SKM-1 (cell line): ENCODE results near the gene KCNT2.

Source experiments
- DNase-seq: peaks from one replicate; lab custom pipeline; 2025; ENCODE audit not compliant: unreplicated experiment; lab: John Stamatoyannopoulos, UW

The KCNT2 gene

DNA sequence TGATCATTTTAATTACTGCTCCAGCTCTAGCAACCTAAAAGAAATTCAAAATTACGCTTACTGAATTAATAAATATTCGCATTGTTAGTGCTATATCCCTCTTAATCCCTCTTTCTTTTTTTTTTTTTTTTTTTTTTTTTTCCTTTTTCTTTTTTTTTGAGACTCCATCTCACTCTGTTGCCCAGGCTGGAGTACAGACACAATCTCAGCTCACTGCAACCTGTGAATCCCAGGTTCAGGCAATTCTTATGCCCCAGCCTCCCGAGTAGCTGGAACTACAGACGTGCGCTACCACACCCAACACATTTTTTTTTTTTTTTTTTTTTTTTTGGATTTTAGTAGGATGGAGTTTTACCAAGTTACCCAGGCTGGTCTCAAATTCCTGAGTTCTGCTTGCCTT lies 157.1 kb downstream of the KCNT2 start:
- DNase-seq = no peak

DNA sequence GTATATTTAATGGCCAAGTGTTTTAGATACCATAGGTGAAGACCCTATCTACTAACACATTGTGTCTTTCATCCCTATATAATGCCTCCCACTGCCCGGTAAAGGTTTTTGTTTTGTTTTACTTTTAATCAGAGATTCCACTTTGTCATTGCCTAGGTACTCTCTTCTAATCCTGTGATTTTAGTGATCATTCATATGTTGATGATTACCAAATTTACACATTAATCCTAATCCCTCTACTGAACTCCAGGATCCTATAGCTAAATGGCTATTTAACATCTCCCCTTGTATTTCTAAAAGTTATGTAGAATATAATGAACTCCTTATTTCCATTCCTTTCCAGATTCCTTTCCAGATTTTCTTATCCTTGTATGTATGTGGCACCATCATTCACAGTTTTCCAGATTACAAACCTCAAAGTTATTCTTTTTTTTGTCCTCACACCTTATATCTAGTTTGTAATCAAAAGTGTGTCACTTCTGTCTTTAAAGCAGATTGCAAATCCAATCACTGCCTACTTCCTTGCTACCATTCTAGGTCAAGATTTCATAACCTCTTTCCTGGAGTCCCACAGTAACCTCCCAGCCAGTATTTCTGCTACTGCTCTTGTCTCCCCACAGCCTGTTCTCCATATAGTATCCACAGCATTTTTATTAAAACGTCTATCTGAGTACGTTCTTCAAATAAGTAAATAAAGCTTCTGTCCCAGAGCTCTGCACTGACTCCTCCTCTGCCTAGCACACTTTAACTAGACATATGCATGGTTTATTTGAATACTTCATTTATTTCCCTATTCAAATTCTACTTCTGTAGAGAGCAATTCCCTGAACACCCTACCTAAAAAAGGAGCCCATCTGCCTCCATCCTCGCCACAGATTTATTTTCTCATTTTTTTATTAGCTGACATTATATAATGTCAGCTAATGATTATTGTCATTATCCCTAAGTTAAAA lies 157.8 kb downstream of the KCNT2 start:
- DNase-seq = no peak

DNA sequence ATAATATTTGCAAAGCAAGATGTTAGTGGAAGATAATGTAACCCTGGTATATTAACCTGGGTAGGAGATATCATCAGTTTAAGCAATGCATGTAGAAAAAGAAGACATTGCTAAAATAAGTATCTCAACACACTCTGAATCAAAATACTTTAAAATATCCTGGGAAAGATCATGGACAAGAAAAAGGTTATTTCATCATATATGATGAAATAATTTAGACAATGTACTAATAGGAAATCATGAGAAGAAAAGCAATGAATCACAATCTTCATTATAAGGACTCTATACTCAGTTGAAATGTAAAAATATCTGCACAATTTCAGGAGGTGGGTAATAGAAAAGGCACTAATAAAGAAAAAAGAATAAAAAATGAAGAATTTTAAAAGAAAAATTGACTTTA lies 158.8 kb downstream of the KCNT2 start:
- DNase-seq = no peak

DNA sequence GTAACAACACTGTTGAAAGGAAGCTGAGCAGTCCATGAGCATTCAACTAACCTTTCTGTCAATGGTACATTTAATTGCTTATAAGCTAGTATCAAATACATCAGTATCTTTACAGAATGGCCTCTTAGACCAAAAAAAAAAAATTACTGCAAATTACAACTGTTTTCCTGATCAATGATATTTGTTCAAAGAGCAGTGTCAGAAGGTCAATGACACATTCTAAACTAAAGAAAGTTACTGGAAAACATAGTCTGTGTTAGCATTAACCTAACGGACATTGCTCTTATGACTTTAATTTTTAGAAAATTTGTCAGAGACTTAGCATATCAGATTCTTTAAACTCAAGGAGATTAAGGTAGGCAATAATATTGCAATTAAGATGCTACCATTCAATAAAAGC lies 162.5 kb downstream of the KCNT2 start:
- DNase-seq = no peak

DNA sequence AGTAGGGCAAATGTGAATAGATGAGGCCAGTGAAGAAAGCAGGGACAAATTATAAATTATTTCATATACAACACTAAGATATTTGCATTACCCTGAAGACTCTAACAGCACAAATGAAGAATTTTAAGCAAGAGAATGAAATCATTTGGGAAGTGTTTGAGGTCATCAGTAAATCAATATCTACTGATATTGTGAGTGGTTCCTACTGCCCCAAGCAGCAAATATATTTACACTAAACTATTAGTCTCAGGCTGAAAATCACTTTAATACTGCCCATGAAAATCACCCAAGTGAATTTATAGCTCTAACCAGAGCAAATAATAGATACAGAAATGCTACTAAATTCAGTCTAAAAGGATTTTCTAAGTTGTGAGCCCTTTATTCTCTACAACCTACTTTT lies 163.6 kb downstream of the KCNT2 start:
- no peak for DNase-seq

DNA sequence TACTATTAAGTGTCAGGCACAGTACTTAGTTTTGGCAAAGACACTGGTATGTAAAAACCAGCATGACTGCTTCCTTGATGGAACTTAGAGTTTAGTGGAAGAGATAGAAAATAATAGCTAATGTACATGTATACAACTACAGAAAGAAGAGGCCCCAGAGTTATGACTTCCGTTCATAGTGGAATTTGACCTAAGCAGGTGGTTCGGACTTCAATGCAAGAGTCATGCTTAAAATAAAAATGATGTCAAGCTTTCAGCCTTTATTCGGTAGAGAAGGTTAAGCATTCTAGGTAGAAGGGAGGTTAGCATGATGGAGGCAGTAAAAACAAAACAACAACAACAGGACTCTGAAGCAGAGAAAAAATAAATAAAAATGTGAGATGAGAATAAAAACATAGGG lies 165.9 kb downstream of the KCNT2 start:
- DNase-seq = no peak

DNA sequence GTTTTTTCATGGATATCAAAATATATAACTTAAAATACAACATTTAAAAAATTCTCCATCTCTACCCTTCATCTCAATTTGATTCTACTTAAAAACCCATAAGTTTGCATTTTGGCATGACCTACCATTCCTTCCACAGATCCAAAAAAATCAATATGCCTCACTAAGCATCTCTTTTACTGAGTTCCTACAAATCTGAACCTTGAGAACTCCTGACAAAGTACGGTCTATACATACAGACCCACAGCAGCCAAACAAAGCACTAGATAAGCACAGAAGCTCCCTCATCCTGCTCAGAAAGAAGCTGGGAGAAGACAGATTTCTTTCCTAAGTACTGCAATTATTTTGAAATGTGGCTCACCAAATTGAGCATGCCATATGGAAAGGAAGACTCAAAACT lies 167.5 kb downstream of the KCNT2 start:
- no peak for DNase-seq

DNA sequence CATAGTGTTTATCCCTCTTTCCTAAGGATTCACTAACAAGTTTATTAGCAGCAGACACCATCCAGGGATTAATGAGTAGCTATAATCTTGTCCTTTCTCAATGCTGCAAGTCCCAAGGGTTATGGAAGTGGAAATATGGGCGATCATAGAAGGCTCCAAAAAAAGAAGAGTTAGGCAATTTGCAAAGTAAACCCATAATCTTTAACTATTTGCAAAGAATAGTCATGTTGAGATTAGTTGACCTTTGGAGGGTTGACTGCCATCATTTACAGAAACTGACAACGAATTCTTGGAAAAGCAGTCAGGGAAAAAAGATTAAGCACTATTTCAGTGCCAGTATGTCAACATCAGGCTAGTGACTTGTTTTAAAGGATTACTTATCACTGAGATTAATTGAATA lies 169.9 kb downstream of the KCNT2 start:
- DNase-seq = no peak

DNA sequence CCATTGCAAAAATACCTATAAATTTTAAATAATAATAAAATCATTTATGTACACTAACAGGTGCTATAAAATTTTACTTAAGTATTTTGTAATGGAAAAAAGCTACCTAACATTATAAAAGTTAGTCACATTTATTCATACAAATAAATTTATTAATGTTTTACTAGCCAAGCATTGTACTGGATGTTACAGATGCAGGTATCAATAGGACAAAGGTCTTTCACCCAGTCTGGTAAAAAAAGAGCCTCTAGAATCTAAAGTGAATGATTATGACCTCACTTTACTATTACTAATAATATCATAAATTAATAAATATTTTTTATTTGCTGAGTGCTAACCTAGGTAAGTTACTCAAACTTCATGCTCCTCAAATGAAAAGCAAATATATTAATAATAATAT lies 170.6 kb downstream of the KCNT2 start:
- no peak for DNase-seq

DNA sequence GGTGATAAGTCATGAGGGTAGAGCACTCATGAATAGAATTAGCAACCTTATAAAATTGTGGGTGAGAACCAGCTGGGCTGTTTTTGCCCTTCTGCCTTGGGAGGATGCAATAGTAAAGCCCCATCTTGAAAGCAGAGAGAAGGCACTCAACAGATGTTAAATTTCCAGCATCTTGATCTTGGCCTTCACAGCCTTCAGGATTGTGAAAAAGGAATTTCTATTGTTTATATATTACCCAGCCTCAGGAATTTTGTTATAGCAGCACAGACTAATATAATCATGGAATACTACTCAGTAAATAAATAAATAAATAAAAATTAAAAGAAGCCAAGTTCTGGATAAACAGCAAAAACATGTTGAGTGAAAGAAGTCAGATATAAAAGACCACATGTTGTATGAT lies 175.2 kb downstream of the KCNT2 start:
- no peak for DNase-seq

DNA sequence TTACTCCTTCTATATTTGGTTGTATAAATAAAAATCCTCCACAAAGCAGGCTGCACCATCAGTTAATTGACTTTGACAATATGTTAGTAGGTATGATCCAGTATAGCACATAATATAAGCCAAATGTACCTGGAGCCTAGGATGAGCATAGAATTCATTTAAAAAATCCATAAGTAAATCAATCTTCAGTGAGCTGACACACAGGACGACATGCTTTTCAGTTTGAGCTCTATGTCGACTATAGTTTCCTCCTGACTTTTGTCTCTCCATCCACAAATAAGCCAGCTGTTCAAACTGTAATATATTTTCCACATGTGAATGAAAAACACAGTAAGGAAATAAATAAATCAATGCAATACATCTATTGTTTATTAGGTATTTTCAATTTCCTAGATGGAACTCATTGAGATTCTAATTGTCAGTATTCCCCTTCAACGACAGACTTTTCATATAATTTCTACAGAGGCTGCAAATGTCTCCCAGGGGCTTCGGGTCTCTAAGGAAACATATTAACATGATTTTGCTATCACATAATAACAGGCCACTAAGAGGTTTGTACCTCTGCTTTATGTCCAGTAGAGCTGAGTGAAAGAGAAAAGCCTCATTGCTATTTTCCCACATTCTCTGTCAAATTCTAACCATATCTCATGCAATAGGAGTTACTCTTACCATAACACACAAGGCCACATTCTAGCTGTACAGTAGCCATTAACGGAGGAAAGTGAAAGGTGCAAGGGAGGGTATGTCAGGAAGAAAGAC lies 180.1 kb downstream of the KCNT2 start:
- no peak for DNase-seq

DNA sequence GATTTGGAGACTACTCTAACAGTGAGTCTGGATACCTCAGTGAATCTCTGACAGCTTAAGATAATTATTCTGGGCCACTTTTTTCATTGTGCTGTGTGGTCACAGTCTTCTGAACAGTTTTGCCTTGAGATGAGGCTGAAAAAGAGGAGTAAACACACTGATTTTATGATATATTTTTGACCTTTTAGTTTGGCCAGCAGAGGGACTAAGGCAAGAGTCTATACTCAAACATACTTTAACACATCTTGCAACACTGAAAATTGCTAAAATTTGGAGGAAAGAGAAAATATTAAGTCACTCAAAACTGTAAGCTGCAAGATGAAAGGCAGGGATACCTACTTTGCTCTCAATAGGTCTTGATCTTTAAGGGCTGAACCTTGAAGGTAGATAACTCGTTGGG lies 182.7 kb downstream of the KCNT2 start:
- no peak for DNase-seq

DNA sequence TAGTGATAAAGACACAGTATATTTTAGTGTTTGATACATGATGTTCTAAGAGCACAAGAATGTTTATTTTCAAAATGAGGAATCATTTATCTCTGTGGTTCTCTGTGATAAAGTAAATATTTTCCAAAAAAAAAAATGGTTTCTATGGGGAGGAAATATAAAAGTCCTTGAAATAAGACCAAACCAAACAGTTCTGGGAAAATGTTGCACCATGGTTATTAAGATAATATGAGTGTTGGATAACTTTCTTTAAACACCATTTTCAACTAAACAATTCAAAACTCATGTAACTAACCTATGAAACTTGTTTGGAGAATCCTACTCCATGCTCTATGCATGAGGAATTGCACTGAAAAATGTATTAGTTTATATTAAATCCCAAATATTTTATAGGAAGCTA lies 184.6 kb downstream of the KCNT2 start:
- DNase-seq = no peak

DNA sequence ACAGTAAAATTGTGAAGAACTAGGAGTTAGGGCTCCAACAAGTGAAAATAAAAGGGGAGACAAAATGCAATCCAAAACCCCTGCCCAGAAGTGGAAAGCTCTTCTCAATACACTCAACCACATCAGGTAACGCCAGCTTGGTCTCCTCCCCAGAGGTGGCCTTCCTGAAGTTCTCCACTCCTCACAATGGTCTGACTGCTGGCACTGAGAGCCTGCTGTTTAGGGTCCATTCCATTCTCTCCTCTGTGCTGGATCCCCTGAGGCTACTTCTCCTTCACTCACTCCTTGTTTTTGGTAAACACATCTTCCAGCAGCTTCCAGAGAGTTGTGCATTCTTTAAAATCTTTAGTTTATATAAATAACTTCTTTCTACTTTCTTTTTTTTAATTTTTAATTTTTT lies 189.5 kb downstream of the KCNT2 start:
- DNase-seq = no peak

DNA sequence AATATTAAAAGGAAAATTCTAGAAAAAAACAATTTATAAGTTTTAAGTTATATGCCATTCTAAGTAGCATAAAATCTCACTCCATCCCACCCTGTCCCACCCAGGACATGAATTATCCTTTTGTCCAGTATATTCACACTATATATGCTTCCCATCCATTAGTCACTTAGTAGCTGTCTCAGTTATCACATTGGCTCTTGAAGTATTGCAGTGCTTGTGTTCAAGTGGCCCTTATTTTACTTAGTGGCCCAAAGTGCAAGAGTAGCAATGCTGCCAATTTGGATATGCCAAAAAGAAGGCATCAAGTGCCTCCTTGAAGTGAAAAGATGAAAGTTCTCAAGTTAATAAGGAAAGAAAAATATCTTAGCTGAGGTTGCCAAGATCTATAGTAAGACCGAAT lies 192.3 kb downstream of the KCNT2 start:
- DNase-seq = no peak

DNA sequence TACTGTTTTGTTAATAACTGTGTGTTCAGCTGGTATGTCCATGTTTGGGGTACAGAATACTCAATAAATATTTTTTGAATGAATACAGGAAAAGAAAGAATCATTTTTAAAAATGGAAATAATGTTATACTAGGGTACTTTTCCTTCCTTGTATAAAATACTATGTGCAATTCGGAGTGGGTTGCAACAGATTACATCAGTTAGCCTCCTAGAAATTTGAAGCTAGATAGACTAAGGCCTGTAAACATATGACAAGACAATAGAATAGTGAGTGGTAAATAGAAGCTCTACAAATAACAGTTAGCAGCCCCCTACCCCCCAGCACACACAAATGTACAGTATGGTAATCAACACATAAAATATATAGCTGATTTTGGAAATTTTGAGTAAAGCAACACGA lies 195.9 kb downstream of the KCNT2 start:
- DNase-seq = no peak

DNA sequence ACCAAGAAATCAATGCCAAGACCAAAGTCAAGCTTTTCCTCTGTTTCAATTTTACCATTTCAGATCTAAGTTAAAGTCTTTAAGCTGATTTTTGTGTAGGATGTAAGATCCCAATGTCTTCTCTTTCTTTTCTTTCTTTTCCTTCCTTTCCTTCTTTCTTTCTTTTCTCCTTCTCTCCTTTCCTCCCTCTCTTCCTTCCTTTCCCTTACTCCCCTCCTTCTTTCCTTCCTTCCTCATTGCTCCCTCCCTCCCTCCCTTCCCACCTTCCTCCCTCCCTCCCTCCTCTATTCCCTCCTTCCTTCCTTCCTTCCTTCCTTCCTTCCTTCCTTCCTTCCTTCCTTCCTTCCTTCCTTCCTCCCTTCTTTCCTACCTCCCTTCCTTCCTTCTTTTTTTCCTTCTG lies 197.5 kb downstream of the KCNT2 start:
- DNase-seq = no peak

DNA sequence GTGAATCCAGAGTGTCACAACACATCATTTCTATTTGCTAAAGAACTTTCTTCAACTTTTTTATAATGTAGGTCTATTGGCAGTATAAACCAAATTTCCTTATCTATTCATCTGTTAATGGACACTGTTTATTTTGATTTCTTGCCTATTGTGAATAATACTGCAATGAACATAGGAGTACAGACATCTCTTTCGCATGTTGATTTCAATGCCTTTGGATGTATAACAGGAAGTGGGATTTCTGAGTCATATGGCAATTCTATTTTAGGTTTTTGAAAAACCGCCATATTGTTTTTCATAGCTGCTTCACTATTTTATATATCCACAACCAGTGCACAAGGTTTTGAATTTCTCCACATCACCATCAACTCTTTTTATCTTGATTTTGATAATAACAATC lies 198.7 kb downstream of the KCNT2 start:
- no peak for DNase-seq

DNA sequence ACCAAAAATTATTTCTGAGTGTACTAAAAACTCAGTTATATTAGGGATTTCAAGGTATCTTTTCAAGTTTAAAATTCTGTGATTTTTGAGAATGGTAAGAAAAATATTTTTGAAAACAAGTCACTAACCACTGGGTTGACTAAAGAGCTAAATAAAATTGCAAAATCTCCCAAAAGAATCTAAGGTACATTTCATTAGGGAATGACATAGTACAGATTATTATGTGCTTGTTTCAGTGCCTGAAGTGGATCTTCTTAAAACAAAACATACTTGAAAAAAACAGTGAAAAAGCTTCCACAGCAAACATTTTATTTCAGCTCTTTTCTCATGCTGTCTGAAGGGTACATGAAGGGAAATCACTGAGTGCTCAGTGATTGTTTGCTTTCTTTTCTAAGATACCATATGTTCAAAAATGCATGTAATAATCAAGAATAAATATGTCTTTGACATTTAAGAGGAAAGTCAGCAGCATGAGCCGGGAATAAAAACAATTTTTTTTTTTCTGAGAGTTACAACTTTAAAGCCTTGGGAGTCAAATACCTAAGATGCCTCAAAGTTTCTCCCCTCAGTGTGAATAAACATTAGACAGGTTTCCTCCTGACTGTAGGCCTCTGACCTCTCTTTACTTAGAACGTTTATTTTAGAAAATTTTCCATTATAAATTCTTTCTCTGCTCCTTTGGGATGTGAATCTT lies 200.7 kb downstream of the KCNT2 start:
- no peak for DNase-seq

DNA sequence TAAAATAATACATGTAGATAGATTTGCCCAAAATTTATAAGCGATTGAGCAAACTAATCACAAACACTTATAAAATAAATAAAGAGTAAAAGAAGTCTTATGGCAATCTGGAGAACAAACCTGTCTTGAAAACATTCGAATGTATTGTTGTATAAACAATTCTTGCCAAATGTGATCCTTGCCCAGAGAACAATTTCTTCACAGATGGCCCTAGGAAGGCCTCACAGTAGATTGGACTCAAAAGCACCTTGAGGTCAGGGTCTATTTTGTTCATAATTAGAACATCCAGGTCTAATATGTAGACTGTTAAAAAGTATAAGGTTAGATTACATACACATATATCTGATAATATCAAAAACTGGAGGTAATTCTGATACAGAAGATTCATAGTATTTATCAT lies 202.4 kb downstream of the KCNT2 start:
- DNase-seq = no peak

DNA sequence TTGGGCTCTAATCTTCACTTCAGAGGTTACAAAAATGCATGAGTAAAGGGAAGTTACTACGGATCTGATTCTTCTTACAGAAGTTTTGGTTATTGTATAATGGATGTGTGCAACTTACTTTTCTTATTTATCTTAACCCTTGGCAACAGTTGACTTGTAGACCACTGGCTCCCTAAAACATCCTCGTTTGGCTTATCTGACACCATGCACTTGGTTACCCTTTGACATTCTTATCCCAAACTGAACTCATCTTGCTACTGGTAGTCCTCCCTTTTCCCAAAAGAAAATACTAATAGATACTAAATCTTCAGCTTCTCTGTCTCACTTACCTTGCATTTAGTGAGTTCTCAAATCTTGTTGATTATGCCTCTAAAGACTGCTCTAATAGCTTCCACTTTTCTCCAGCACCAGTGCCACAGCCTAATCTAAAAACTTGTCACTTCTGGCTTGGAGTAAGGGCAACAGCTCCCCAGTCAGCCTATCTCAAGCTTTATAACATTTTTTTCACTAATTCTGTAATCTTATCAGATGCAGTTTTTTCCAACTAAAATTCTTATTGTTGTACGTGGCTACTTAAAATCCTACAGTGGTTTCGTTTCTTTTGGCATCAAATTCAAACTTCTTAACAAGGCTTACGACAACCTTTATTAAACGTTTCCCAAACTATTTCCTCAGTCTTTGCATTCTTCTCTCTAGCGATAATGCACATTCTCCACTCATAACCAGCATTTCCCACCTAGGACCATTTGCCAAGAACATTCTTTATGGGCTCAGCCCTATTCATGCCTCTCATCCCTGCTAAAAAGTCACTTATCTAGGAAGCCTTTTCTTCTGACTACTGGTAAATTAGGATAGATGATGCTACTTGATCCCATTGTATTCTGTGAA lies 204.2 kb downstream of the KCNT2 start:
- no peak for DNase-seq
